GM18519 (cell line): ENCODE data around the gene RPP40.
"Not testable (repeated sequence)": the region's sequence is repeated elsewhere in the genome, so short reads cannot be mapped to it uniquely, and the experiment has no call there.

Experiments used
- ATAC-seq: cut with Tn5 transposase; IDR thresholded peaks from one replicate; pipeline ENCODE4 v1.9.1; 2021; ENCODE audit warnings: mild to moderate bottlenecking, moderate library complexity; ENCODE audit not compliant: unreplicated experiment, low FRiP score

Gene RPP40

GRCh38 chr6:5023923-5024322 is 20.1 kb upstream of the RPP40 start:
- ATAC-seq = no peak

GRCh38 chr6:5020142-5020541 is 16.3 kb upstream of the RPP40 start:
- no peak for ATAC-seq

GRCh38 chr6:5014072-5014561 is 10.3 kb upstream of the RPP40 start:
- ATAC-seq = no peak

DNA sequence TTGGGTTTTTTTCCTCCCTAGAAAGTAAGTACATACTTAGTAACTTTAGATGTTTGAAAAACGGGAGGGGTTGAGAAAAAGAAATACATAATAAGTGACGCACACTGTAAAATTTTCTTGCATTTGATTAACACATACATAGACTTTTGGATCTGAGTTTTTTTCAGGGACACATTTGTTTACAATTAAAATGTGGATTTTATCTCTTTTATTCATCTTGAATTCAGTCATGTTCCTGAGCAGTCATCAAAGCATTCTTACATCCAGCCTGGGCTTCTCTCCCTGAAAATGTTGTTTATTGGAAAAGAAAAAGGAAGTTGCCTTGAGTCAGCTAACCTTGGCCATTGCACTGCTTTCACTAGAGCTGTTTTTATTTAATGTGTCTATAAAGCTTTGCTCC is 8.7 kb upstream of the RPP40 start:
- no peak for ATAC-seq

GRCh38 chr6:5011346-5011745 is 7.5 kb upstream of the RPP40 start:
- no peak for ATAC-seq

GRCh38 chr6:5007531-5007930 is 3.7 kb upstream of the RPP40 start:
- no peak for ATAC-seq

DNA sequence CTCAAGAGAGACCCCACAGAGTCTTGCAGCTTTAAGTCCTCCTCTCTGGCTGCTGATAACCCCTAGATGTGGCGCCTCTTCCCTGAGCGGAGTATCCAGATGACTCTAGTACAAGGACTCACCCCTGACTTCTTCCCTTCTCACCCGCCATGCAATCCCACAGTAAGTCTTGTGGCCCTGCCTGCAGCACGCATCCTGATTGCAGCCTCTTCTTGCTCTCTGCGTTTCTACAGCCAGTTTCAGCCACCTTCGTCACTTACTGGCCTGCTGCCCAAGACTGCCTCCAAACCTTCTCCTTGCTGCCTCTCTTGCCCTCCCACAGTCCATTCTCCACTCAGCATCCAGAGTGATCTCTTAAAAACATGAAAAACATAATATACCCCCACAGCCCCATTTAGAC is 2.4 kb upstream of the RPP40 start:
- no peak for ATAC-seq

- not testable (repeated sequence) for ATAC-seq
These were observed 1.2 kb upstream of the RPP40 start for GRCh38 chr6:5005038-5005433.

- ATAC-seq = no peak
These were observed 668 bp upstream of the RPP40 start for GRCh38 chr6:5004373-5005037.

- ATAC-seq = no peak
These were observed 4.3 kb downstream of the RPP40 start for GRCh38 chr6:4999586-4999985.

- ATAC-seq = no peak
These were observed 6.0 kb downstream of the RPP40 start for GRCh38 chr6:4997862-4998261.

DNA sequence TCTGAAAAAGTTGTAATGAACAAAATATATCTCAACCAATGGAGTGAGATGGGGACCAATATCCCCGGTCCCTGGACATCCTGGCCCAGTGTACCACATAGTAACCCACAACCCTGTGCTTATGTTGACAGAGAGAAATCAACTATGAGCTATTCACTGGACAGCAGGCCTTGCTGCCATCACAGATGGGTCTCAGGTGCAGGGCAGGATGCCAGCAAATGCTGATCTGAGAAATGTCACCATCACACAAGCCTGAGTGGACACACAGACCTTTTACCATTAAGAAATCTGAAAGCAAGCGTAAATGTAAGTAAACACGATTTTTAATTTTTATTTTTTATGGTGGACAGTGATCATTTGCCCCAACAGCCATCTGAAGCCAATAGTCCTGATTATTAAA is 9.1 kb downstream of the RPP40 start:
- ATAC-seq = no peak

DNA sequence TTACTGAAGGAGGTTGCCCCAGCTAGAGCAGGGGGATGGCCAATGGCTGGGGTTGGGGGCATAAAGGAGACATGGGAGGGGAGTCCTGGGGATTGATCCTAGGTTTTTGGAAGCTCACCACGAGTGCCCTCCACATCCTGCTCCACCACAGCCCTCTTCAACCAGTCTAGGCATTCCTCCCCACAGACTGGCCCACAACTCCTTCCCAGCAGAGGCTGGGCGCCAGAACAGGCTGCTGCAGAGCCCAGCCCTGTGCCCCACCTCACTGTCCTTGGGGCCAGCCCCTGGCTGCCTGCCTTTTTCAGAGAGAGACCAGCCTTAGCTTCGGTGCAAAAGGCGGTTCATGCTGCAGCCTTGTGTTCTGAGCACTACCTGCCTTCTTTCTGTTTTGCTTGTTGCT is 16.4 kb downstream of the RPP40 start:
- no peak for ATAC-seq

DNA sequence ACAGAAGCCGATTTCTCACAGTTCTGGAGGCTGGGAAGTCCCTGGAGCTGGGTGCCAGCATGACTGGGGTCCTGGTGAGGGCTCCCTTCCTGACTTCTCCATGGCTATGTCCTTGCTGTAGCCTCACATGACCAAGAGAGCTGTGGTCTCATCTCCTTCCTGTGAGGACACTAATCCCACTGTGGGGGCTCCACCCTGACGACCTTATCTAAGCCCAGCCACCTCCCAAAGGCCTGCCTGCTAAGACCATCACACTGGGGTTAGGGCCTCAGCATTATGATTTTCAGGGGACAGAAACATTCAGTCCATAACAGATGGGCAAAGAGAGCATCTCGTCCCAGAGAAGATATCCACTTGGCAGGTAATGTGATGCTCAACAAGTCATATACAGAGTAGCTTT is 16.8 kb downstream of the RPP40 start:
- ATAC-seq = no peak

GRCh38 chr6:4983322-4983721 is 20.5 kb downstream of the RPP40 start:
- no peak for ATAC-seq

- no peak for ATAC-seq
These were observed 22.1 kb downstream of the RPP40 start for GRCh38 chr6:4981761-4982160.

DNA sequence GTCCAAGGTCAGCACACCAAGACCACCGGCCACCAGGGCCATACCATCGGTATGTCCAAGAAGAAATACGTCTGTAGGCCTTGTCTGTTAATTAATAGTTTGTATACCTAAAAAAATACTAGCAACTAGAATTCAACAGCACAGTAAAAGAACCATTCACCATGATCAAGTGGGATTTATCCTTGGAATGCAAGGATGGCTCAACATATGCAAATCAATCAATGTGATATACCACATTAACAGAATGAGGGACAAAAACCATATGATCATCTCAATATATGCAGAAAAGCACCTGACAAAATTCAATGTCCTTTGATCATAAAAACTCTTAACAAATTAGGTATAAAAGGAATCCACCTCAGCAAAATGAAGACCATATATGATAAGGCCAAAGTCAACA is 24.4 kb downstream of the RPP40 start:
- ATAC-seq = no peak

DNA sequence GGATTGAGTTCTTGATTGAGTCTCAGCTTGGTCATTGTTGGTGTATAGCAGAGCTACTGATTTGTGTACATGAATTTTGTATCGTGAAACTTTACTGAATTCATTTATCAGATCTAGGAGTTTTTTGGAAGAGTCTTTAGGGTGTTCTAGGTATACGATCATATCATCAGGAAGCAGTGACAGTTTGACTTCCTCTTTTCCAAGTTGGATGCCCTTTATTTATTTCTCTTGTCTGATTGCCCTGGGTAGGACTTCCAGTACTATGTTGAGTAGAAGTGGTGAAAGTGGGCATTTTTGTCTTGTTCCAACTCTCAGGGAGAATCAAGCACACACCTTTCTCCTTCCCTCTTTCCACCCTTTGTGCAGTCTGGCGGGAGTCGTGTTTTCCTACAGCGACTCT is 26.4 kb downstream of the RPP40 start:
- no peak for ATAC-seq

DNA sequence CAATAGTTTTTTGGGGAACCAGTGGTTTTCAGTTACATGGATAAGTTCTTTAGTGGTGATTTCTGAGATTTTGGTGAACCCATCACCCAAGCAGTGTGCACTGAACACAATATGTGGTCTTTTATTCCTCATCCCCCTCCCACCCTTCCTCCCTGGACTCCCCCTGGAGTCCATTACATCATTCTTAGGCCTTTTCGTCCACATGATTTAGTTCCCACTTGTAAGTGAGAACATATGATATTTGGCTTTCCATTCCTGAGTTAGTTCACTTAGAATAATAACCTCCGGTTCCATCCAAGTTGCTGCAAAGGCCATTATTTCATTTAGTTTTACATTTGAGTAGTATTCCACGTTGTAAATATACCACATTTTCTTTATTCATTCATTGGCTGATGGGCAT is 28.3 kb downstream of the RPP40 start:
- no peak for ATAC-seq

- ATAC-seq = no peak
These were observed 28.9 kb downstream of the RPP40 start for GRCh38 chr6:4974962-4975361.

- ATAC-seq = no peak
These were observed 29.7 kb downstream of the RPP40 start for GRCh38 chr6:4973982-4974745.

GRCh38 chr6:4973415-4973814 is 30.4 kb downstream of the RPP40 start:
- no peak for ATAC-seq
